GM21367 (cell line): ENCODE measurements around the gene ABCC4.

Source experiments
- ATAC-seq: cut with Tn5 transposase; IDR thresholded peaks from one replicate; pipeline ENCODE4 v1.9.1; 2021; ENCODE audit not compliant: unreplicated experiment

Gene ABCC4

DNA sequence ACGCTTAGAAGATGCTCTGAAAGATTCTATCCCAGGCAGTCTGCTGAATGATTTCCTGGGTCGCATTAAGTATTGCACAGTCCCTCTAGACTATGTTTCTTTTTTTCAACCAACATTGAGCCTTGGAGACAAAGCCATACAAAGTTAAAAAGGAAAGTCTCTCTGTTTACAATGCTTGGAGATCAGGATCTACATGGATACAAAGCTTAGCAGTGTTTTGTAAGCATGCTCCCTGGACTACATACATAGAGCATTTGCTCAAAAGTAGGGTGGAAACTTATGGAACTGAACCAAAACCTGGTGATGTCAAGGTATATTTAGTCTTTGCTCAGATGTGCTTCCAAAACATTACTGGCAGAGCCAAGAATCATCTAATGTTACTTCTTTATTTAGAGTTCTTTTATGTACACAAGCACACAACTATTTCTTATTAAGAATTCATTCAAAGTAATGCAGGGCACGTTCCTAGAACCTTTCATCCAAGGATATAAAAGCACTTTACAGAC is 241.2 kb downstream of the ABCC4 start:
- no peak for ATAC-seq

DNA sequence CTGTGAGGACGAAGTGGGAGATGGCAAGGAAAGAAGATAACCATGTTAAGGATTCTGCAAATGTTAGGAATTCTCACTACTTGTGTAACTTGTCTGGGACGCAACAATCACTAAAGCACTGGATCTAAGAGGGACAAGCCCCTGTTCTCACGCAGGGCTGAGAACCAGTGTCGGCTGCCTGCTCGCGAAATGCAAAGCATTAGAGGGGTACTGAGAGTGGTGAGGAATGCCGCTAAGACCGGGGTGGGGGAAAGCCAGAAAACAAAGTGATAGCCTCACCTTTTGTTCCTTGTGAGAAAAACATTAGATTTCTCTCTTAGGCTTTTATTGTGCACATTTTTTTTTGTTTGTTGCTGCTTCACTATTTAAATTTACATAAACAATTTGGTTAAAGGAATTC is 241.9 kb downstream of the ABCC4 start:
- no peak for ATAC-seq

DNA sequence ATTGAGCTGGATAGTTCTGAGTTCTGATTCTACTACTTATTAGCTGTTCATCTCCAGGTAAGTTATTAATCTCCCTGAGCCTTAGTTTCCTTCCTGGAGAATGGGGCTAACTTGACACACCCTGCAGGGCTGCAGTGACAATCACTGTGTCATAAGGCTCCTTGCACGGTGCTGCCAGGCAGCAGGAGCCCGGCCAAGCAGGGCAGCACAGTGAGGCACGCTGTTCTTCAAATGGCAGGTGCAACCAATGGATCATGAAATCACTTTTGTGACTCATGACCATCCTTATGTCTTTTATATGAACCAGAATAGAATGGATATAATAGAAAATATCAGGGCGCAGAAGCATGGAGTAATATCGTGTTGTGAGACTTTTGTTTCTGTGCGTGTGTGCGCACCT is 242.6 kb downstream of the ABCC4 start:
- no peak for ATAC-seq

DNA sequence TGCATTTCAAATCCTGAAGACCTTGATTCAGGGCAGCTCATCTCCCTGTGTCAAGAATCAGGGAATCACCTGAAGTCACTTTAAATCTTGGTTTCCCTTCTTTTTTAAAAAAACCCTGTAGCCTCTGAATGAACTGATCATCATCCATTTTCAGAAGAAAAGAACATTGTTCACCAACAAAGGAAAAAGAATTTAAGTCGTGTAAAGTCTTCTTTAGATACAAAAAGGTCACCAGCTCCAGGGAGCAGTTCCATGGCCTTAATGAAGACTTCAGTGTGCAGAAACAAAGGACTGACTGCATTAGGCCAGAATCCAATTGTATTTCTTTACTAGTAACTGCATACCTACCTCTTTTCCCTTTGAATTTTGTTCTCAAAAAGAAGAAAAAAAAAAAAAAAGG is 245.0 kb downstream of the ABCC4 start:
- ATAC-seq, result no peak

DNA sequence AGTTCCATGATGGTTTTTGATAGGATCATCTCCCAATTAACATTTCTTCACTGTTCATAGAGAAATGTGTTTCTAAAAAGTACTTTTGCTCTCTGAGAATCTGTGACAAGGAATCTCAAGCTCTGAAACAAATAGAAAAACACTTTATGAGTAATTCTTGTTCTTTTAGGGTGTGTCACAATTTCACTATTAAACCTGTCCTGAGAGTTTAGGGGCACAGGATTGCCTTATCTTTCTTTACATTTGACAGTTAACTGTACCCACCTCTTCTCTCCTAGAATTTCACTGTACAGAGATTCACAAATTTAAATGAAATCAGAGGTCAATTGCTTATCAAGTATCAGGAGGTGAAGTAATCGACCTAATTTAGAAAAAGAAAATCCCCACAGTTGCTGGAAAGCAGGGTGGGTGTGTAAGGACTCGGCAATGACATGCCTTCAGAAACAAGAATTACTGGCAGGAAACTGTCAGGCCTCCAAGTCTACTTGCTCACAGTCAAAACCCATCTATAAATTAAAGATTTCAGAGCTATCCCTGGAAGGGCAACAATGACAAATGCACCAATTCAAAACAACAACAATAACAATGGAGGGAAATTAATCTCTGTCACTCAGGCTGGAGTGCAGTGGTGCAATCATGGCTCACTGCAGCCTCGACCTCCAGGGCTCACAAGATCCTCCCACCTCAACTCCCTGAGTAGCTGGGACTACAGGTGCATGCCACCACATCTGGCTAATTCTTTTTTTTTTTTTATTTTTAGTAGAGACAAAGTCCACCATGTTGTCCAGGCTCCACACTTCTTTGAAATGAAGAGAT is 250.2 kb downstream of the ABCC4 start:
- peak; percentile 48 for ATAC-seq

DNA sequence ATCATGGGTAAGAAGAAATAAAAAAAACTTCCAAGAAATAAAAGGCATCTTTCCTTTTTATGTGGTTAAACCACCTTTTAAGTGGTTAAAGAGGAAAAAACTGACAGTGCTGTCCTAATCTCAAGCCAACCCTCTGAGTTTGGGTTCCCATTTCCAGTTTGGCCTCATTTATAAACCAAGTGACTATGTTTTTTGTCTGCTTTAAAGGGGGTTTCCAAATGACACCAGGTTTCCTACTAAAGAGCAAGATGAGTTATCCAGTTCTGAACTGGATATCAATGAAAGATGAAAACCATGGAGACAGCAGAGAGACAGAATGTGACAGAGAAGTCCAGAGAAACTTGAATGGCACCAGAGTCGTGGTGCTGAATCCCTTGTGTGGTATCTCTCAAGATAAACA is 251.5 kb downstream of the ABCC4 start:
- no peak for ATAC-seq

DNA sequence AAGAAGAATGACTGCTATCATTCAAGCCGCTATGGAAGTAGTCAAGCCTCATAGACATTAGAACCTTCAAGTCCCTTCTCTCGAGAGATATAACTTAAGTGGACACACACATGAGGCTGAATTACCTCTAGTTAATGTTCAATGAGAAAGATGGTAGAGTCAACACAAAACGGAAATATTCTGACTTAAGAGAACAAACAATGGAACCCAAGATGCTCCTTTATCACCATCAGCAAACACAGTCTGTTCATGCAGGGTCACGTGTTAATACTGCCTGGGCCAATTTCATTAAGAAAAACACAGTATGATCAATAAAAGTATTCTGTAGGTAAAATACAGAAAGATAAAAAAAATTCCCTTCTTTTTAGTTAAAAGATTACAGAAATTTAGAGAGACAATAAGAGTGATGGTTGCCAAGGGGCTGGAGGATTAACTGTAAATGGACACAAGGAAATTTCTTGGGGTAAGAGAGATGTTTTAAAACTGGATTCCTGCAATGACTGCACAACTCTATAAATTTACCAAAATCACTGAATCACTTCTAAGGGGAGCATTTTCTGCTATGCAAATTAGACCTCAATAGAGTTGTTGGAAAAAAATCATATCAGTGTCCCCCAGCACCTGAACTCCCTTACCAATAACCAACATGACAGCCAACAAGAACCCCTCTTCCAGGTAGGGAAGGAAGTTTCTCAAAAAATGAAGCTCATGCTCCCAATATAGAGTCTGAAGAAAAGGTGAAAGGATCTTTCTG is 256.6 kb downstream of the ABCC4 start:
- no peak for ATAC-seq

DNA sequence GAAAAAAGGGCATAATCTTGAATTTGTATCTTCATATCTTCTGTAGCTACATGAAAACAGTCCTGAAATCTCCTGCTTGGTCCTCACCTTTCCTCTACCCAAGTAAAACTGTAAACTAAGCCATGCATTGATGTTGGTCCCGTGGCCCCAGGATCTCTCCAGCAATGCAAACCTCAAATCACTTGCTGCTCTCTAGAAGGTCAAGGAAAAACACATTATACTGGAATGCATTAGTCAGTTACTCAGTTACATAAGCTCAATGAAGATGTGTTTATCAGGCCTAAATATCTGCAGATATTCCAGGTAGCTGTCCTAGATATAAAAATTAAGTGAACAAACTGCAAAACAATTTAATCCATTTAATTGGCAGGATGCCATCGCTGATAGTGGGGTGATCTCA is 261.8 kb downstream of the ABCC4 start:
- ATAC-seq, result no peak

DNA sequence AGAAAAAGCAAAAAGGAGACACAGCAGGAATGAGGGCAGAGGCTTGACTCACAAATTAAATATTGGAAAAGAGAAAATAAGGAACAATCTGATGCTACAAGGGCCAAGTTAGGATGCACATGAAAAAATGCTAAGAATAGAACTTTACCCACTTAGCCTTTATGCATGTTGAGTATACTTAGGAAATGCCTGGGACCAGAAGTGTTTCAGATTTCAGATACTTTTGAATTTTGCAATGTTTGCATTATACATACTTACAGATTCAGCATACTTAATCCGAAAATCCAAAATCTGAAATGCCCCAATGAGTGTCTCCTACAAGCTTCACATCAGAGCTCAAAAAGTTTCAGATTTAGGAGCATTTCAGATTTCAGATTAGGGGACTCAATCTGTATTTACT is 262.3 kb downstream of the ABCC4 start:
- no peak for ATAC-seq

DNA sequence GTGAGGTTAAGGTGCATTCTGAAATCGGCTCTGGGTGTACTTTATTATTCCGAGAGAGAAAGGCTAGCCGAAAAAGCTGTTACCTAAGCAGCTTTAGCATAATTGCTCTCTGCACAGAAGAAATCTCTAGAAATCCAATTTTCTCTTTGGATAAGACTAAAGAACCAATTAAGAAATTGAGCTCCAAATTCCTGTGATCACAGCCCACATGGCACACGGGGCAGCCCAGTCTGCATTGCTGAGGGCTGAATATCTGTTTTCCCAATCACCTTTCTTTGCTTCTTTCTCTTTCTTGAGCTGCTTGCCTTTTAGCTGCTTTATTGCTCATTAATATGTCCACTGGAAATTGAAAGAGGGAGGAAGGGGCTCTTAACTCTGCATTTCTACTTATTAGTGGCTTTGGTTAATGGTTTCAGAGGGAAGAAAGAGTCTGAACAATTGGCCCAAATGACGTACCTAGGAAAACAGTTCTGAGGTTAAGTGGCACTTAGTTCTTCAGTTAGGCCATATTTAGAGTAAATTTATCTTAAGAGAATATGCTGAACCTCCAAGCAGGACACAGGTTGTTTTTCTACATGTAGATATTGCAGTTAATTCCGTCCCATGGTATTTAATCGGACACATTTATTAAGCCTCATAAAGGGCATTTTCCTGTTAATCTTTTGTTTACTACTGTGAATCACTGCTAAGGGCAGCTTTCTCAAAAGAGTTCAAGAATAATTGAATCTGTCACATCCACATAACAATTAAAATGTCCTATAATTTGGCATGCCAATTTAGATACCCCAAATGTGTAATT is 265.7 kb downstream of the ABCC4 start:
- no peak for ATAC-seq

DNA sequence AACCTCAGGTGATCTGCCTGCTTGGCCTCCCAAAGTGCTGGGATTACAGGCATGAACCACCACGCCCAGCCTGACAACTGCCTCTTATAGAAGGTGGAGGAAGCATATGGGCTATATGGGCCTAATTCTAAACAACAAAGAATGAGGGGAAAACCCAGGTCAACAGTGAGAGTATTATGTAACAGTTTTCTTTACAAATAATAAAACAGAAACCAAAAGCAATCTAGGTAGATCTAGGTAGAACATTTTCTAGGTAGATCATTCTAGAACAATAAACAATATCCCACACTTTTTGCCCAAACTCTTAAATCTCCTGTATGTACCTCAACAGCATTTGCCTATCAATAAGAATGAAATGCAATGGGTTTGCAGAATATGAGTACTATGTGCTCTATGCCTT is 267.4 kb downstream of the ABCC4 start:
- ATAC-seq, result peak; percentile 59

DNA sequence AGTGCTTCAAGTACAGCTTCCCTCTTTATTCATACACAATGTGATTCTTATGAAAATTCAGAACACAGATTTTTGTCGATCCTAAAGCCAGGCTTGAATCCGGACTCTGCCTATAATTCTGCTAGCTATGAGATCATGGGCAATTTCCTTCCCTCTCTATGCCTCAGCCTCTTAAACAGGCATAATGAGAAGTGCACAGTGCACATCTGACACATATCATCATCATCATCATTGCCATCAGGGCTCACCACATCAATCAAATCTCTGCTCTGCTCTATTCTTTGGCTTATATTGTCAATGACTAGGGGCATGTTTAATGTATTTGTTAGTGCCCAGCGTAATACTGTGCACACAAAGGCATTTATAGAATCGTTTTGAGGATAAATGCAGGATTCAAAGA is 269.1 kb downstream of the ABCC4 start:
- no peak for ATAC-seq

DNA sequence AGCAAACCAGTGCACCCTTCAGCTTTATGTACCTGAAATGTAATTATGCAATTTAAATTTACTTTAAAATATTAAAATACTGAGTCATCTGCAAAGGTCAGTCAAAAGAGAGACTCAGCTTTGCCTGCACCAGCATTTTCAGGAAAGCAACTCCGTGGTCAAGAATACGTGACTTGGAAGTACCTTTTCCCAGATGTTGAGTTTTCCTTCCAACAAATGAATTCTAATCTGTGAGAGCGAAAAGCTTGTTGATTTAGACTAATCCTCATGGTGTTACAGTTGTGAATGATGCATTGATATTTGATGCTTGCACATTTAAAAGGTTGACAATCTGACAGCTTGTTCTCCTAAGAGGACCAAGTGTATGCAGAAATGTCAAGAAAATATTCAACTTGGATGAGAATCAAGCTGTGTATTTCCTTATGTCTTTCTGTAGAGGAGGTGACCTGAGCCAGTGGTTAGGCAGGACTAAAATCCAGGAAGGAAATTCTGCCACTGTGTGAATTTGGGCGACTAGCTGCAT is 270.4 kb downstream of the ABCC4 start:
- no peak for ATAC-seq

DNA sequence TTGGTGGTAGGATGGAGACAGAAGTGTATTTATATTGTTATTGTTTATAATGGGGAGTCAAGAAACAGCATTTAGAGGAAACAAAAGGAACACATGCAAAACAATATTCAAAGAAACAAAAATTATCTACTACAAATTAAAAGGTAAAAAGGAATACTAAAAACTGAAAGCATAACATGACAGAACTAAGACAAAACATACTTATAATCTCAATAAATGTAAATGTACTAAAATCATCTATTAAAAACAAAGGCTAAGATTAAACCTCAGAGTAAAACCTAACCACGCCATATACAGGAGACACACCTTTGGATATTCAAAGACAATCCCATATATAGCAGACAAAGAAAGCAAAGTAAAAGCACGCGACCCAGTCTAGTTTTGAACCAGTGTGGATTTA is 273.6 kb downstream of the ABCC4 start:
- ATAC-seq, result no peak

DNA sequence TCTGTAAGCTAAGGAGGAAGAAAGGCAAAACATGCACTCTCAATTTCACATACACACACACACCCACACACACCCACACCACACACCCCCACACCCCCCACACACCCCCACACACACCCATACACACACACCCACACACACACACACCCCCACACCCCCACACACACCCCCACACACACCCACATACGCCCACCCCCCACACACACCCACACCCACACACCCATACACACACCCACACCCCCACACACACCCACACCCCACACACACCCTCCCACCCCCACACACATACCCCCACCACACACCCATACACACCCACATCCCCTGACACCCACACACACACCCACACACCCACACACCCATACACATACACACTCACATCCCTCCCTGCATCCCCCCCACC is 276.1 kb downstream of the ABCC4 start:
- no peak for ATAC-seq

DNA sequence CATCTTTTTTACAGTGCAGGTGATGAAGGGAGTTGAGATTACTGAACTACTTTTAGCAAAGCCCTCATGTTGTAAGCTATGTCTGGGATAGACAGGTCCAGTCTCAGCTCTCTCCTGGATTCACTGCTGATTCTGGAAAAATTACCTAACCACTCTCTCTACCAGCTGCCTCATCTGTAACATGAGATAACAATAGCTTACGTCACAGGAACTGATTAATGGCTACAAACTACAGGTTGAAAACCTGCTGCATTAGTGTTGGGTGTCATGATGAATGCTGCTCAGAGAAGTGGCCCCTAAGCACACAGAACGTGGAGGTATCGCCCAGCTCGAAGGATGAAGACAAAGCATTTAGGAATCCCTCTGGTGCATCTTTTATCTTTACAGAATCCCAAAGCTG is 277.8 kb downstream of the ABCC4 start:
- no peak for ATAC-seq

DNA sequence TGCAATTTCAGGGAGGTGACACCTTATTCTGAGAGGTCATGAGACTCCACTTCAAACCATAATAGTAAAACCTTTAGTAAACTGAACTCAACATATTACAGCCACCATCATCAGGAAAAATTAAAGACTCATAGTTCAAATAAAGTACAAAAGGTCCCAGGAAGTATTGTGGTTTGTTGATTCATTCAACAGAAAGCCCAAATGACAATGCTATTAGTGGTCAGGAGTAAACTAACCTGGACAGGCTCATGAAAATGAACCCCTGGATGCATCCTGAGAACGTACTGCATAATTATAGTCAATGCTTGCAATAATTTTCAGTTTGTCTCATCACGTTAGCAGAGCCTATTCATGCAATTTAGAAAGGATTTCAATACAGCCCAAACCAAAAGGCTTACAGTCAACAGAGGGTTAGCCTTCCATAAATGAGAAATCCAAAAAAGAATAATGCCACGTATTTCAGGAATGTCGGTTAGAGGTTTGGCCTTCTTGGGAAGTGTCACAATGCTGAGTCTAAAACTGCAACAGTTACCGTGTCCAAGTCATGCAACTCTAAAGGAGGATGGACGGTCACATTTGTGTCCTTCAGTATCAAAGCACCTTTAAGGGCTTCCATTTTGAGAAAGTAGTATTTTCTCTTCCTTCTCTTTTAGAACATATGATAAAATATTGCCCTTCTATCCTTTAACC is 280.8 kb downstream of the ABCC4 start:
- no peak for ATAC-seq

DNA sequence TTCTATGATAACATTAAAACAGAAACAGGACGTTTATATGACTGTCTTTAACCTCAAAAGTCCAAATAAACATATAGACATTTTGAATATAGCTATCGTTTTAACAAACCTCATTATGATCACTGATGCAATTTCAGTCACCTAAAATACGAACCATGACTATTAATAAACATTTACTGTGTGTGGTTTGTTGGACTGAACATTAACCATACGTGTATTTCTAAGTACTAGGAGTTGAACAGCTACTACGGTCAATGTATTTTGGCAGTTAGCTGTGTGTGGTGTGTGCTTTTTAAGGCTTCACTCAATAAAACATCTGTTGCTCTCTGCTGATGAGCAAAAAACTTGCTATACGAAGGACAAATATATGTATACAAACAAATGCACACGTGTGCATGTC is 281.4 kb downstream of the ABCC4 start:
- no peak for ATAC-seq

DNA sequence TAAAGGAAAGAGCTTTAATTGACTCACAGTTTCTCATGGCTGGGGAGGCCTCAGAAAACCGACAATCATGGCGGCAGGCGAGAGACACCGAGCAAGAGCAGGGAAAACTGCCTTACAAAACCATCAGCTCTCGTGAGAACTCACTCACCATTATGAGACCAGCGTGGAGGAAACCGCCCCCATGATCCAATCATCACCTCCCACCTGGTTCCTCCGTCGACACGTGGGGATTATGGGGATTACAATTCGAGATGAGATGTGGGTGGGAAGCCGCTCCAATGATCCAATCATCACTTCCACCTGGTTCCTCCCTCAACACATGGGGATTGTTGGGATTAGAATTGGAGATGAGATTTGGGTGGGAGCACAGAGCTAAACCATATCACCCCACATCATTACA is 293.9 kb downstream of the ABCC4 start:
- ATAC-seq, result no peak

DNA sequence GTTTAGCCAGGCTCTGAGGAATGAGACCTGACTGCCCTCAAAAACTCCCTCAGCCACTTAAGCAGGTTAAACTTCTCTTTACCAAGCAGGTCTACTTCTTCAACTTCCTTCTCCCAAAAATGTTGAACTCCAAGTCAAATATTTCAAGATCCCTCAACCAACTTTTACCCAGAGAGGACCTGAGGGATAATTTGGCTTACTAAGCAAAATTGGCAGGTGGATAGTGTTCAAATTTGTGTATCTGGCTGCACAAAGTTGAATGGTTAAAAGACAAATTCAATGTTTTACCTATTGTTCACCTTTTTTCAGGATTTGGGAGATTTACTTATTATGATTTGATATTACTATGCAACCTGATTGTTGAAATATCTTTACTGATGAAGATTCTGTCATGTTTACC is 296.0 kb downstream of the ABCC4 start:
- no peak for ATAC-seq
